GM10847 (cell line): Measurements from ENCODE around the gene SMIM17.

ENCODE experiments used
- POLR2A ChIP-seq: IDR thresholded peaks from 2 replicates; pipeline ENCODE4 v1.6.1; 2011; ENCODE audit not compliant: insufficient read length; ENCODE audit errors: extremely low read depth

SMIM17 gene

GRCh38 chr19:56625708-56626107 is 17.3 kb upstream of the SMIM17 start:
- no peak for TF ChIP-seq POLR2A

- TF ChIP-seq POLR2A: no peak
Measured at GRCh38 chr19:56633021-56633420, 9.9 kb upstream of the SMIM17 start.

- no peak for TF ChIP-seq POLR2A
Measured at GRCh38 chr19:56637976-56638555, 4.9 kb upstream of the SMIM17 start.

GRCh38 chr19:56639217-56639616 is 3.7 kb upstream of the SMIM17 start:
- no peak for TF ChIP-seq POLR2A

- no peak for TF ChIP-seq POLR2A
Measured at GRCh38 chr19:56643460-56643955, 549 bp downstream of the SMIM17 start.

GRCh38 chr19:56654151-56654550 is 11.2 kb downstream of the SMIM17 start:
- no peak for TF ChIP-seq POLR2A

- TF ChIP-seq POLR2A: no peak
Measured at GRCh38 chr19:56660381-56661107, 17.6 kb downstream of the SMIM17 start.

GRCh38 chr19:56661248-56661647 is 18.3 kb downstream of the SMIM17 start:
- no peak for TF ChIP-seq POLR2A

GRCh38 chr19:56663931-56664500 is 21.1 kb downstream of the SMIM17 start:
- no peak for TF ChIP-seq POLR2A

- no peak for TF ChIP-seq POLR2A
Measured at GRCh38 chr19:56664511-56664910, 21.6 kb downstream of the SMIM17 start.

GRCh38 chr19:56667311-56667870 is 24.4 kb downstream of the SMIM17 start:
- TF ChIP-seq POLR2A: no peak

- no peak for TF ChIP-seq POLR2A
Measured at GRCh38 chr19:56668676-56669075, 25.7 kb downstream of the SMIM17 start.

- TF ChIP-seq POLR2A: no peak
Measured at GRCh38 chr19:56670401-56670960, 27.5 kb downstream of the SMIM17 start.

- TF ChIP-seq POLR2A: no peak
Measured at GRCh38 chr19:56670961-56671612, 28.1 kb downstream of the SMIM17 start.

GRCh38 chr19:56671613-56671994 is 28.6 kb downstream of the SMIM17 start, which contains the start of gene ZNF835:
Gene ZNF835 (minus strand): TSS chr19:56671757. CDS start chr19:56665198, 6,559 bp downstream.
- TF ChIP-seq POLR2A: no peak

- TF ChIP-seq POLR2A: no peak
Measured at GRCh38 chr19:56678205-56678604, 35.2 kb downstream of the SMIM17 start.

- TF ChIP-seq POLR2A: no peak
Measured at GRCh38 chr19:56681702-56682101, 38.7 kb downstream of the SMIM17 start.
